T-cell (primary cell): ENCODE results near the gene LHPP. TPM values are rescaled to one million over a fixed set of nuclear protein-coding genes. Genes with fewer than 3 reads are reported as not detected.

Experiments used
- ATAC-seq, 4 experiments: fragments of 200-7000 bp in 3 of 4; fragments of 150-1000 bp in 1 of 4; cut with Tn5 transposase; replicated peaks in 1 of 4; 1 replicate in 3 of 4; 2 replicates in 1 of 4; pipeline ENCODE4 v1.10.0; 2021; ENCODE audit warnings: moderate library complexity in 3 of 4, mild to moderate bottlenecking in 2 of 4, moderate number of reproducible peaks in 1 of 4
- CTCF ChIA-PET, 2 donors: fragments of 300-600 bp; sonication (Branson Sonifier 250); formaldehyde crosslinking; loops; one replicate each; lab custom pipeline; 2022; ENCODE audit warnings: antibody characterized with exemption in 2 of 2; lab: Charles Lee
- POLR2A ChIA-PET, 2 donors: fragments of 300-600 bp; sonication (Branson Sonifier 250); formaldehyde crosslinking; loops; one replicate each; lab custom pipeline; 2022; ENCODE audit warnings: antibody characterized with exemption in 2 of 2; lab: Charles Lee
- DNase-seq, 35 experiments: peaks; one replicate each; pipeline versions ENCODE4 v3.0.0 to v3.0.0-alpha.2; 2013 to 2023
- H3K27ac ChIP-seq: one replicate; pipeline ENCODE4 v1.5.1; 2013; ENCODE audit warnings: low read length
- H3K27me3 ChIP-seq, 2 experiments: replicated peaks in 1 of 2; 1 replicate in 1 of 2; 2 replicates in 1 of 2; pipeline versions ENCODE4 v1.6.1 to v1.7.0; 2013; ENCODE audit warnings: low read length in 1 of 2, mixed read lengths in 1 of 2; ENCODE audit not compliant: control insufficient read depth in 2 of 2, insufficient read depth in 2 of 2; ENCODE audit errors: extremely low read depth in 1 of 2
- H3K36me3 ChIP-seq, 2 donors: 1 replicate in 1 of 2; 2 replicates in 1 of 2; pipeline versions ENCODE4 v1.6.1 to v1.7.0; 2013; ENCODE audit warnings: low read length in 1 of 2; ENCODE audit not compliant: control insufficient read depth in 2 of 2, insufficient read depth in 1 of 2; ENCODE audit errors: extremely low read depth in 1 of 2
- H3K4me1 ChIP-seq, 2 experiments: 1 replicate in 1 of 2; 2 replicates in 1 of 2; pipeline versions ENCODE4 v1.6.1 to v1.7.0; 2013; ENCODE audit warnings: low read length in 2 of 2, mixed read lengths in 1 of 2; ENCODE audit not compliant: insufficient read depth in 2 of 2, control insufficient read depth in 1 of 2; ENCODE audit errors: extremely low read depth in 1 of 2
- H3K4me3 ChIP-seq, 2 donors: 1 replicate in 1 of 2; 2 replicates in 1 of 2; pipeline versions ENCODE4 v1.5.1 to v1.7.0; 2013; ENCODE audit warnings: mild to moderate bottlenecking in 2 of 2, low read length in 1 of 2, moderate library complexity in 1 of 2; ENCODE audit not compliant: control insufficient read depth in 1 of 2; ENCODE audit errors: extremely low read depth in 1 of 2
- H3K9me3 ChIP-seq: 2 replicates; pipeline ENCODE4 v1.7.0; 2013
- H3K27ac Mint-ChIP-seq, 2 donors: one replicate each; pipeline ENCODE4 v1.8.0; 2020 to 2021; ENCODE audit warnings: mild to moderate bottlenecking in 2 of 2, mixed read lengths in 2 of 2
- H3K27me3 Mint-ChIP-seq, 2 donors: one replicate each; pipeline ENCODE4 v1.8.0; 2021 to 2022; ENCODE audit warnings: mixed read lengths in 2 of 2
- H3K36me3 Mint-ChIP-seq: one replicate; pipeline ENCODE4 v1.8.0; 2021; ENCODE audit warnings: mixed read lengths
- H3K4me1 Mint-ChIP-seq, 3 donors: one replicate each; pipeline ENCODE4 v1.8.0; 2020 to 2022; ENCODE audit warnings: mixed read lengths in 3 of 3, mild to moderate bottlenecking in 1 of 3
- H3K4me3 Mint-ChIP-seq, 3 donors: one replicate each; pipeline ENCODE4 v1.8.0; 2020 to 2022; ENCODE audit warnings: mild to moderate bottlenecking in 3 of 3, mixed read lengths in 3 of 3, moderate library complexity in 3 of 3
- H3K9me3 Mint-ChIP-seq, 3 donors: one replicate each; pipeline ENCODE4 v1.8.0; 2020 to 2022; ENCODE audit warnings: mixed read lengths in 3 of 3
- WGBS: methylation state at CpG from one replicate; pipeline ENCODE4 v1.1.5; 2013; ENCODE audit warnings: missing lambda C conversion rate; ENCODE audit not compliant: insufficient coverage; 5-methylcytosine and 5-hydroxymethylcytosine counted together
- total RNA-seq, 35 experiments: library from RNA in 6 of 35; stranded (reverse) in 6 of 35; fragments of 120-200 nt in 1 of 35; gene quantifications; one replicate each; pipeline versions ENCODE4 v1.2.1 to v1.2.4 and lab custom pipeline; 2013 to 2026

Gene LHPP
- total RNA-seq, 5 donors from 2014 or later (not counting 1 experiment from before 2014, with no cell fraction given): 13.2 to 27.4 (median 22.3) TPM

- no peaks in the 10 kb centered on the region for H3K9me3 Mint-ChIP-seq
- H3K36me3 Mint-ChIP-seq: peaks cover 3% of the 10 kb centered on the region
These were observed 88.8 kb downstream of the LHPP start for GRCh38 chr10:124550293-124551034.

GRCh38 chr10:124551097-124551496, 89.5 kb downstream of the LHPP start:
- H3K27ac Mint-ChIP-seq: no peak overlapping the region
- H3K36me3 Mint-ChIP-seq: peaks cover 3% of the 10 kb centered on the region
- no peak overlapping the region for H3K4me3 ChIP-seq
- no peaks in the 10 kb centered on the region for H3K9me3 Mint-ChIP-seq
- ChIA-PET POLR2A (no interaction called here), CTCF (no interaction called here)
- DNase-seq (no peak), ATAC-seq (no peak)
- H3K9me3 ChIP-seq: no peaks in the 10 kb centered on the region
- H3K4me1 ChIP-seq: peaks cover 0 to under 1% of the 10 kb centered on the region in 2 experiments
- no peaks in the 10 kb centered on the region for H3K27me3 ChIP-seq
- peaks cover 0 to 12% (median 3%) of the 10 kb centered on the region in 3 donors for H3K4me1 Mint-ChIP-seq
- no peak overlapping the region for H3K27ac ChIP-seq
- H3K36me3 ChIP-seq: peaks cover 0 to 2% of the 10 kb centered on the region in 2 donors
- no peak overlapping the region for H3K4me3 Mint-ChIP-seq
- H3K27me3 Mint-ChIP-seq: no peaks in the 10 kb centered on the region
- 94% methylated on average over 5 of the region's 9 CpGs for WGBS

More at GRCh38 chr10:124550293-124551034, 88.8 kb downstream of the LHPP start:
- Mint-ChIP-seq H3K27ac (no peak overlapping the region), H3K4me1 (peaks cover 5 to 16% (median 6%) of the 10 kb centered on the region in 3 donors), H3K27me3 (no peaks in the 10 kb centered on the region), H3K4me3 (no peak overlapping the region)
- Histone ChIP-seq H3K4me3 (no peak overlapping the region), H3K27ac (no peak overlapping the region), H3K9me3 (no peaks in the 10 kb centered on the region), H3K4me1 (peaks cover under 1 to 6% of the 10 kb centered on the region in 2 experiments), H3K36me3 (peaks cover 0 to 2% of the 10 kb centered on the region in 2 donors), H3K27me3 (no peaks in the 10 kb centered on the region)
- DNase-seq: no peak
- ChIA-PET POLR2A (no interaction called here), CTCF (no interaction called here)
- WGBS: 83% methylated on average over 11 of the region's 26 CpGs
- ATAC-seq: no peak

GRCh38 chr10:124551755-124552154, 90.1 kb downstream of the LHPP start:
- no peak for DNase-seq
- ChIA-PET CTCF (no interaction called here), POLR2A (no interaction called here)
- Mint-ChIP-seq H3K4me1 (peaks cover 0 to 7% (median 0%) of the 10 kb centered on the region in 3 donors), H3K4me3 (no peak overlapping the region), H3K27ac (no peak overlapping the region), H3K36me3 (peaks cover 8% of the 10 kb centered on the region), H3K9me3 (no peaks in the 10 kb centered on the region), H3K27me3 (no peaks in the 10 kb centered on the region)
- Histone ChIP-seq H3K4me1 (no peaks in the 10 kb centered on the region), H3K27ac (no peak overlapping the region), H3K36me3 (peaks cover 0 to 2% of the 10 kb centered on the region in 2 donors), H3K9me3 (no peaks in the 10 kb centered on the region), H3K27me3 (no peaks in the 10 kb centered on the region), H3K4me3 (no peak overlapping the region)
- 94% methylated on average over 10 of the region's 11 CpGs for WGBS
- no peak for ATAC-seq

GRCh38 chr10:124552691-124553276, 91.2 kb downstream of the LHPP start:
- peaks cover 8% of the 10 kb centered on the region for H3K36me3 Mint-ChIP-seq
- Histone ChIP-seq H3K36me3 (peaks cover 0 to 2% of the 10 kb centered on the region in 2 donors), H3K27me3 (peaks cover 0 to under 1% of the 10 kb centered on the region in 2 experiments), H3K9me3 (no peaks in the 10 kb centered on the region), H3K27ac (no peak overlapping the region), H3K4me1 (no peaks in the 10 kb centered on the region), H3K4me3 (no peak overlapping the region)
- POLR2A ChIA-PET: no interaction called here
- CTCF ChIA-PET: interaction anchor here in 1 of 2 donors (0.8 kb wide), 1 partner anchor 189 kb away, joined by 3 read pairs; no protein-coding TSS in a partner anchor
- no peaks in the 10 kb centered on the region for H3K9me3 Mint-ChIP-seq
- no peak for DNase-seq
- no peaks in the 10 kb centered on the region for H3K27me3 Mint-ChIP-seq
- peaks cover 0 to 4% (median 0%) of the 10 kb centered on the region in 3 donors for H3K4me1 Mint-ChIP-seq
- 91% methylated on average over 9 of the region's 14 CpGs for WGBS
- no peak overlapping the region for H3K4me3 Mint-ChIP-seq
- no peak overlapping the region for H3K27ac Mint-ChIP-seq
- no peak for ATAC-seq

GRCh38 chr10:124554085-124554858, 92.6 kb downstream of the LHPP start:
- 100% methylated on average over 4 of the region's 10 CpGs for WGBS

GRCh38 chr10:124557167-124557566, 95.5 kb downstream of the LHPP start:
- H3K27me3 Mint-ChIP-seq: no peaks in the 10 kb centered on the region
- no peak for ATAC-seq
- DNase-seq: no peak
- H3K4me1 Mint-ChIP-seq: no peaks in the 10 kb centered on the region
- H3K9me3 ChIP-seq: no peaks in the 10 kb centered on the region
- H3K4me3 ChIP-seq: no peak overlapping the region
- H3K9me3 Mint-ChIP-seq: peaks cover 0 to 5% (median 5%) of the 10 kb centered on the region in 3 donors
- ChIA-PET POLR2A (no interaction called here), CTCF (interaction anchor here in 1 of 2 donors (1.0 kb wide), 1 partner anchor 185 kb away, joined by 3 read pairs; no protein-coding TSS in a partner anchor)
- H3K27ac ChIP-seq: no peak overlapping the region
- no peaks in the 10 kb centered on the region for H3K4me1 ChIP-seq
- WGBS: 92% methylated on average over 5 of the region's 10 CpGs
- H3K4me3 Mint-ChIP-seq: no peak overlapping the region
- no peak overlapping the region for H3K27ac Mint-ChIP-seq
- H3K27me3 ChIP-seq: peaks cover 0 to 7% of the 10 kb centered on the region in 2 experiments
- H3K36me3 ChIP-seq: peaks cover 0 to 2% of the 10 kb centered on the region in 2 donors
- H3K36me3 Mint-ChIP-seq: peaks cover 10% of the 10 kb centered on the region

More at GRCh38 chr10:124554085-124554858, 92.6 kb downstream of the LHPP start:
- H3K36me3 ChIP-seq: peaks cover 0 to 2% of the 10 kb centered on the region in 2 donors
- no peak overlapping the region for H3K27ac Mint-ChIP-seq
- no peak for ATAC-seq
- H3K36me3 Mint-ChIP-seq: peaks cover 8% of the 10 kb centered on the region
- no peaks in the 10 kb centered on the region for H3K9me3 ChIP-seq
- H3K4me3 ChIP-seq: no peak overlapping the region
- H3K4me3 Mint-ChIP-seq: no peak overlapping the region
- H3K4me1 ChIP-seq: no peaks in the 10 kb centered on the region
- ChIA-PET POLR2A (no interaction called here), CTCF (interaction anchor here (0.5 to 0.6 kb wide), 2 partner anchors 9 to 26 kb away, joined by 3 to 4 read pairs; no protein-coding TSS in a partner anchor)
- H3K4me1 Mint-ChIP-seq: peaks cover 0 to 4% (median 0%) of the 10 kb centered on the region in 3 donors
- H3K27ac ChIP-seq: no peak overlapping the region
- no peaks in the 10 kb centered on the region for H3K27me3 Mint-ChIP-seq
- peaks cover 0 to 5% of the 10 kb centered on the region in 2 experiments for H3K27me3 ChIP-seq
- no peak for DNase-seq
- no peaks in the 10 kb centered on the region for H3K9me3 Mint-ChIP-seq
